CD14-positive monocyte (primary cell): ENCODE measurements around the gene SH3RF3. TPM values are rescaled to one million over a fixed set of nuclear protein-coding genes. Genes with fewer than 3 reads are reported as not detected.

ENCODE experiments used
- DNase-seq, 3 donors: peaks; one replicate each; pipeline ENCODE4 v3.0.0-alpha.2; 2011 to 2022
- H2AFZ ChIP-seq: 2 replicates; pipeline ENCODE4 v1.6.0; 2012; ENCODE audit warnings: mild to moderate bottlenecking, low read depth, low read length, inconsistent platforms; ENCODE audit not compliant: insufficient read depth, poor library complexity, severe bottlenecking
- H3K27ac ChIP-seq, 2 donors: 1 replicate in 1 of 2; 2 replicates in 1 of 2; pipeline ENCODE4 v1.5.1; 2012 to 2013; ENCODE audit warnings: low read length in 2 of 2, control low read depth in 1 of 2, inconsistent platforms in 1 of 2, low read depth in 1 of 2, mild to moderate bottlenecking in 1 of 2
- H3K27me3 ChIP-seq, 2 donors: one replicate each; pipeline versions ENCODE4 v1.6.0 to v1.6.1; 2011 to 2013; ENCODE audit warnings: low read length in 2 of 2; ENCODE audit not compliant: control insufficient read depth in 2 of 2, insufficient read depth in 2 of 2
- H3K36me3 ChIP-seq, 2 donors: replicated peaks in 1 of 2; 1 replicate in 1 of 2; 2 replicates in 1 of 2; pipeline versions ENCODE4 v1.5.1 to v1.6.1; 2012 to 2013; ENCODE audit warnings: low read length in 2 of 2, control low read depth in 1 of 2, inconsistent platforms in 1 of 2, mild to moderate bottlenecking in 1 of 2; ENCODE audit not compliant: insufficient read depth in 2 of 2, control insufficient read depth in 1 of 2
- H3K4me1 ChIP-seq, 2 donors: 1 replicate in 1 of 2; 2 replicates in 1 of 2; pipeline versions ENCODE4 v1.5.1 to v1.6.1; 2012 to 2013; ENCODE audit warnings: low read length in 2 of 2, control low read depth in 1 of 2, inconsistent platforms in 1 of 2, mild to moderate bottlenecking in 1 of 2, moderate library complexity in 1 of 2; ENCODE audit not compliant: insufficient read depth in 2 of 2, control insufficient read depth in 1 of 2
- H3K4me2 ChIP-seq: replicated peaks from 2 replicates; pipeline ENCODE3; 2012; ENCODE audit warnings: low read length, moderate library complexity, mild to moderate bottlenecking; ENCODE audit not compliant: poor library complexity, severe bottlenecking; ENCODE audit errors: extremely low read depth
- H3K4me3 ChIP-seq, 3 experiments: fragments of 200-600 bp in 1 of 3; sonication (generic) in 1 of 3; replicated peaks in 1 of 3; 1 replicate in 2 of 3; 2 replicates in 1 of 3; pipeline ENCODE4 v1.5.1; 2011 to 2013; ENCODE audit warnings: low read length in 3 of 3, mild to moderate bottlenecking in 3 of 3, control low read depth in 2 of 3, low read depth in 2 of 3, inconsistent platforms in 1 of 3, moderate library complexity in 1 of 3
- H3K79me2 ChIP-seq: 2 replicates; pipeline ENCODE4 v1.6.0; 2012; ENCODE audit warnings: mild to moderate bottlenecking, control low read depth, inconsistent platforms, low read length, moderate library complexity; ENCODE audit not compliant: insufficient read depth
- H3K9ac ChIP-seq: 2 replicates; pipeline ENCODE4 v1.6.0; 2017; ENCODE audit warnings: low read length, mild to moderate bottlenecking; ENCODE audit not compliant: insufficient read depth, poor library complexity, severe bottlenecking
- H3K9me3 ChIP-seq, 2 donors: replicated peaks in 1 of 2; 1 replicate in 1 of 2; 2 replicates in 1 of 2; pipeline versions ENCODE4 v1.5.1 to v1.6.1; 2012 to 2013; ENCODE audit warnings: low read length in 2 of 2, control low read depth in 1 of 2; ENCODE audit not compliant: control insufficient read depth in 1 of 2, insufficient read depth in 1 of 2
- H4K20me1 ChIP-seq: 2 replicates; pipeline ENCODE4 v1.6.0; 2012; ENCODE audit warnings: mild to moderate bottlenecking, low read length, control low read depth, moderate library complexity; ENCODE audit not compliant: insufficient read depth
- H3K27ac Mint-ChIP-seq, 7 donors: one replicate each; pipeline ENCODE4 v1.8.0; 2020; ENCODE audit warnings: mild to moderate bottlenecking in 7 of 7, mixed read lengths in 7 of 7, moderate library complexity in 6 of 7, inconsistent platforms in 2 of 7
- H3K27me3 Mint-ChIP-seq, 3 donors: one replicate each; pipeline ENCODE4 v1.8.0; 2021 to 2022; ENCODE audit warnings: low read depth in 3 of 3, mild to moderate bottlenecking in 3 of 3, mixed read lengths in 3 of 3, moderate library complexity in 3 of 3, inconsistent platforms in 1 of 3
- H3K36me3 Mint-ChIP-seq, 2 donors: one replicate each; pipeline ENCODE4 v1.8.0; 2020; ENCODE audit warnings: mixed read lengths in 2 of 2, inconsistent platforms in 1 of 2, mild to moderate bottlenecking in 1 of 2
- H3K4me1 Mint-ChIP-seq: one replicate; pipeline ENCODE4 v1.8.0; 2020; ENCODE audit warnings: mild to moderate bottlenecking, mixed read lengths
- H3K4me3 Mint-ChIP-seq, 2 donors: one replicate each; pipeline ENCODE4 v1.8.0; 2020; ENCODE audit warnings: mild to moderate bottlenecking in 2 of 2, mixed read lengths in 2 of 2, moderate library complexity in 1 of 2
- H3K9me3 Mint-ChIP-seq, 7 donors: one replicate each; pipeline ENCODE4 v1.8.0; 2020 to 2022; ENCODE audit warnings: mixed read lengths in 7 of 7, mild to moderate bottlenecking in 6 of 7, moderate library complexity in 6 of 7, inconsistent platforms in 2 of 7
- CTCF ChIP-seq: fragments of 200-600 bp; IDR thresholded peaks from one replicate; pipeline ENCODE4 v1.8.0; 2022; ENCODE audit warnings: antibody characterized with exemption, mild to moderate bottlenecking
- WGBS: methylation state at CpG from one replicate; pipeline ENCODE4 v1.1.5; 2013; ENCODE audit warnings: missing lambda C conversion rate; ENCODE audit not compliant: insufficient coverage; 5-methylcytosine and 5-hydroxymethylcytosine counted together
- intact Hi-C, 2 donors: fragments of 100-400 bp; cut with micrococcal nuclease; formaldehyde crosslinking; loops; one replicate each; pipeline versions ENCODE4 v1.15.0 to v1.15.1; 2023
- polyA plus RNA-seq, 3 donors: library from polyadenylated mRNA; depleted of rRNA in 1 of 3; unstranded in 2 of 3; stranded (reverse) in 1 of 3; fragments of 300-500 nt in 2 of 3; fragments of >200 nt in 1 of 3; fragmentation: Illumina TruSeq in 2 of 3; gene quantifications; 1 replicate in 2 of 3; 2 replicates in 1 of 3; pipeline ENCODE4 v1.2.3, GENCODE V29; 2012 to 2021

Gene SH3RF3
- polyA plus RNA-seq, 3 donors: 0.25 to 0.75 (median 0.34) TPM

GRCh38 chr2:109207176-109207575 is 78.2 kb downstream of the SH3RF3 start:
- Histone ChIP-seq H3K4me2 (no peak overlapping the region), H4K20me1 (no peaks in the 10 kb centered on the region), H3K4me1 (peaks cover 15 to 20% of the 10 kb centered on the region in 2 donors), H2AFZ (no peak overlapping the region), H3K4me3 (no peak overlapping the region), H3K27me3 (no peaks in the 10 kb centered on the region), H3K36me3 (no peaks in the 10 kb centered on the region), H3K9ac (no peak overlapping the region), H3K79me2 (no peaks in the 10 kb centered on the region), H3K27ac (no peak overlapping the region), H3K9me3 (peaks cover 0 to 5% of the 10 kb centered on the region in 2 donors)
- no peak for DNase-seq
- intact Hi-C loops: loop anchor here in 1 of 2 donors (10.0 kb wide), 1 partner anchor 48 kb away; no protein-coding TSS in a partner anchor
- Mint-ChIP-seq H3K27ac (peak overlapping the region in 1 of 7 donors; percentile 10), H3K9me3 (peaks cover 0 to 8% (median 6%) of the 10 kb centered on the region in 7 donors), H3K27me3 (peaks cover 7 to 11% (median 9%) of the 10 kb centered on the region in 3 donors), H3K4me3 (no peak overlapping the region), H3K36me3 (peaks cover 0 to 5% of the 10 kb centered on the region in 2 donors), H3K4me1 (peaks cover 27% of the 10 kb centered on the region)
- WGBS: 100% methylated on average over 1 of the region's 1 CpG
- TF ChIP-seq CTCF: no peak

GRCh38 chr2:109208071-109208950 is 79.3 kb downstream of the SH3RF3 start:
- Mint-ChIP-seq H3K27me3 (peaks cover 9 to 11% (median 10%) of the 10 kb centered on the region in 3 donors), H3K36me3 (peaks cover 0 to 10% of the 10 kb centered on the region in 2 donors), H3K4me1 (peaks cover 39% of the 10 kb centered on the region), H3K9me3 (peaks cover 0 to 8% (median 6%) of the 10 kb centered on the region in 7 donors), H3K27ac (peak overlapping the region in 1 of 7 donors; percentile 30), H3K4me3 (no peak overlapping the region)
- Histone ChIP-seq H3K4me3 (no peak overlapping the region), H3K27me3 (no peaks in the 10 kb centered on the region), H3K9ac (no peak overlapping the region), H2AFZ (no peak overlapping the region), H3K4me2 (no peak overlapping the region), H3K79me2 (no peaks in the 10 kb centered on the region), H3K36me3 (no peaks in the 10 kb centered on the region), H3K9me3 (peaks cover 0 to 5% of the 10 kb centered on the region in 2 donors), H4K20me1 (no peaks in the 10 kb centered on the region), H3K27ac (no peak overlapping the region), H3K4me1 (peaks cover 27 to 32% of the 10 kb centered on the region in 2 donors)
- TF ChIP-seq CTCF: no peak
- DNase-seq: no peak
- intact Hi-C loops: loop anchor here in 1 of 2 donors (10.0 kb wide), 1 partner anchor 46 kb away; no protein-coding TSS in a partner anchor
- WGBS: 100% methylated on average over 1 of the region's 3 CpGs
